GM19324 (cell line): Measurements from ENCODE around the gene DGKD.

ENCODE experiments used
- ATAC-seq: cut with Tn5 transposase; IDR thresholded peaks from one replicate; pipeline ENCODE4 v1.9.1; 2021; ENCODE audit warnings: mild to moderate bottlenecking, moderate library complexity; ENCODE audit not compliant: unreplicated experiment, low FRiP score

The DGKD gene

GRCh38 chr2:233489666-233490065, 135.4 kb downstream of the DGKD start:
- ATAC-seq = no peak

DNA sequence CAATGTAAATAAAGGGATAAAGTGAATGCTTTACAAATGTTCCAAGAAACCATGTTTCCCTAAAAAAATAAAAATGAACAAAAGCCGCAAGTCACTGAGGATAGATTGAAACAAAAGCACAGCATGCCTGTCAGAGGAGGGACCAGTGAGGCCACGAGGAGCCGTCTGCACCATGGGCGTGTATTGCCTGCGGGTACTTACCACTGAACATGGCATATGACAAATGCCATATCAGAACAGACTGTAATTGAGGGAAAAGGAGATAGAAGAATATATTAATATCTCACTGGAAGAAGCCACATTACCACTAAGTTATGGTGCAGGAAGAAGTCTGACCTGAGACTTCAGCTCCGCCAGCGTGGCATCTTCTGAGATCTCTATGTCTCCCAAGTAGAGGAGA, 136.5 kb downstream of the DGKD start:
- ATAC-seq = no peak

GRCh38 chr2:233491326-233491725, 137.0 kb downstream of the DGKD start:
- ATAC-seq = no peak

DNA sequence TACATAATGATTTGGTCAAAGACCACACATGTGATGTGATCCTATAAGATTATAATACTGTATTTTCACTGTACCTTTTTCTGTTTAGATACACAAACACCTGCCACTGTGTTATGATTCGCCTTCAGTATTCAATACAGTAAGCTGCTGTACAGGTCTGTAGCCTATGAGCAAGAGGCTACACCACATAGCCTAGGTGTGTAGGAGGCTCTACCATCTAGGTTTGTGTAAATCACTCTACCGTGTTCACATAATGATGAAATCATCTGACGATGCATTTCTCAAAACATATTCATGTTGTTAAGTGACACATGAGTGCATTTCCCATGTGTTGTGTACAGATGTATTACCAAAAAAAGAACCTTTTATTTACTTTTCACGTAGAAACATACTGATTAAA, 137.8 kb downstream of the DGKD start:
- no peak for ATAC-seq

GRCh38 chr2:233492751-233493150, 138.5 kb downstream of the DGKD start:
- no peak for ATAC-seq

DNA sequence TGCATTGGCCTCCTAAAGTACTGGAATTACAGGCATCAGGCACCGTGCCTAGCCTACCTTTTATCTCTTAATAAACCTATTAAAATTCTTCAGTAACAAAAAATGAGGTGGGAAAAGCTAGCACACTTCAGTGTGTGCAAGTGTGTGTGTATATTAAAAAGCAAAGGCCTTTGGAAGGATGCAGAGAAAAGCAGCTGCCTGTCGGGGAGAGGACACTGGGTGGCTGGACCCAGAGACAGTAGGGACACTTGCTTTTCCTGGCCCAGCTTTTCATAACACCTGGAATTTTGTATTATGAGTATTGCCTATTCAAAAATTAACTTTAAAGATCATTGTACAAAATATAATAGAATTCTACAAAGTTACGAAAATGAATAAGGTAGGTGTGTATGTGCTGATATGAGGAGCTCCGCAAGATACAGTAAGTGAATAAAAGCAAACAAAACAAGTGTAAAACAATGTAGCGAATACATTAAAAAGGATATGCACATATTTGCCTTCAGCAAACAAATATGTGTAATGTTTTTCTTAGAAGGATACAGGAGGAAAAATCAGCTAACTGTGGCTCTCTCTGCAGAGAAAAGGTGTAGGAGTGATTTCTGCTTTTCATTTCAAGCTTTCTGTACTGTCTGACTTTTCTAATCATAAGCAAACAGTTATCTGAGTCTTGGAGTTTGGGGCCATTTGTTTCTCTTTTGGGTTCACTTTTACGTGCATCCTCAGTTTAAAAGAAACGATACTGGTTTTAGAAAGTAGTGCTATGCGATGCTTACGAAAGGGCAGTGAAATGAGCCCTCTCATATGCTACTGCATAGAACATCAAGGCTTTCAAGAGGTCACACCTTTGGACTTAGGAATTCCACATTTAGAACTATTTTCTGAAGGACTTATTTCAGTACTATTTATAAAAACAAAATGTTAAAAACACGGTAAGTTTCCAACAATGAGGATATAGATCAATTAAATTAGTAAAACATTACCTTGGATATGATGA, 141.5 kb downstream of the DGKD start:
- ATAC-seq = no peak

DNA sequence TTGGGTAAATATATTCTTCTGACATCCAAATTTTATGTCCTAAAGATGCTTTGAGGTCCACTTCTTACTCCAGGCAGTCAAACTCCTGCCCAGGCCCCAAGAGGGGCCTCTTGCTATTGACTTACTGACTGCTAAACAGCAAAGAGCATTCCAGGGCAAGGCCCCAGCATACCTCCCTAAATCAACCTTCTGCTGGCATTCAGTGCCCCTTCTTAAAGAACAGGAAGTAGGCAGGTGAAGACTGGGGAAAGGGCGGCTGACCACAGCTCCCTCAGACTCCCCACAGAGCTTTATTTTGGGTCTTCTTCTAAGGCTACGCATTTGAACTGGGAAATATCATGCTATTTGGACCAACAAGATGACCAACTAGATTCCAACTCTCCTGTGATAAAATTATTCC, 143.4 kb downstream of the DGKD start:
- no peak for ATAC-seq

DNA sequence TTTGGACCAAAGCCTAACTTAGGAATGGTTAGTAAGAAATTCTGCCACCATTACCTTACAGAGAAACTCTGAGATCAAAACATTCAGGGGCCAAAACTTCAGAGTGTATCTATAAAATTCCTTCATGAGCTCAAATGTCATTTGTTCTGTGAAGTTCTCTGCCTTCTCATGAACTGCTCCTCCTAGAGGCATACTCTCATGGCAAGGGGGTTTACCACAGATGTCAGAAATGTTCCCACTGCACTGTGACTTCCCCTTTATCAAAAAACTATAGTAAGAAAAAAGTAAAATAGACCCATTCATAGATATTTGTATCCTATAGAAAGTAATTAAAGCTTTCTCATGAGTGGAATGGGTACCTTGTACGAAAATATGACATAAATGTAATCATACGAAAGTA, 143.8 kb downstream of the DGKD start:
- no peak for ATAC-seq

DNA sequence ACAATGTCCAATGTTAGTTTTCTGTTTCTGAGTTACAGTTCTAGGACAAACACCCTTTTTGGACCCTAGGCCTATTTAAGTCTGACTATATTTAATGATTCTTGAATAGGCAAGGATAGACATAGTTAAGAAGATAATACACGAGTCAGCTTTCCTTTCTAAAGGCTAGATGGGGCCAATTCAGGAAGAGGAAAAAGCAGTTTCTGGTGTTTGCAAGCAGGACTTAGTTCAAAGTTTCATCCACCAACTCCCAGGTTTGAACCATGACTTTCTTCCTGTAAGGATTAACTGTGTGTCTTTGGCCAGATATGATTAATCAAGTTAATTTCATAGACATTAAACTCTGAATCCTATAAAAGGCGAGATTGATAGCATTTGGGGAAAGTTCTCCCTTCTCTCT, 145.6 kb downstream of the DGKD start:
- ATAC-seq = no peak

DNA sequence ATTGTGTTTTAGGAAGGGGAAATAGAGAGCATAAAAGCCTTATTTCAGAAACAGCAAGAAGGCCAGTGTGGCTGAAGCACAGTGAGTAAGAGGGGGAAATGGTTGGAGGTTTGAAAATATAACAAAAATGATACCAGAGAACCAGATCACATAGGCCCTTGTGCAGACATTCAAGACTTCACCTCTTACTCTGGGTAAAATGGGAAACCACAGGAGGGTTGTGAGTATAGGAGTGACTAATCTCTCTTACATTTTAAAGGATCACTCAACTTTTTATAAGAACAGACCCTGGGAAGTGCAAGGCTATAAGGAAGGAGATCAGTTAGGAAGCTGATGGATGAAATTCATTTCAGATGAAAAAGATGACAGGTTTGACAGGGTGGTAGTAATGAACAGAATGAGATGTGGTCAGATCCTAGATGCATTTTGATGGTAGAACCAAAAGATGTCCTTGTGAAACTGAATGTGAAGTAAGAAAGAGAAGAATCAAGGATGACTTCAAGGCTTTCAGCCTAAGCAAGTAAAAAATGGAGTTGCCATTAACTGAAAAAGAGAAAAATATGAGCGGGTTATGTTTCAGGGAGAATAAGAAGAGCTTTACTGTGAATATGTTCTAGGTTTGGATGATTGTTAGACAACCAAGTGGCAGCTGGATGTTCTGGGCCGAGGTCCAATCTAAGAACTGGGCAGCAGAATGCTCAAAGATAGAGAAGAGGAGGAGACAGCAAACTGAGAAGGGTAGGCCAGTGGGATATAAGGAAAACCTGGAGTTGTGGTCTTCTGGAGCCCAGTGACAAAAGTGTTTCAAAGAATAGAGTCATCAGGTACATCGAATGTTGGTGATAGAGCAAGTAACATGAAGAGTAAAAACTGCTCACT, 147.1 kb downstream of the DGKD start:
- no peak for ATAC-seq

DNA sequence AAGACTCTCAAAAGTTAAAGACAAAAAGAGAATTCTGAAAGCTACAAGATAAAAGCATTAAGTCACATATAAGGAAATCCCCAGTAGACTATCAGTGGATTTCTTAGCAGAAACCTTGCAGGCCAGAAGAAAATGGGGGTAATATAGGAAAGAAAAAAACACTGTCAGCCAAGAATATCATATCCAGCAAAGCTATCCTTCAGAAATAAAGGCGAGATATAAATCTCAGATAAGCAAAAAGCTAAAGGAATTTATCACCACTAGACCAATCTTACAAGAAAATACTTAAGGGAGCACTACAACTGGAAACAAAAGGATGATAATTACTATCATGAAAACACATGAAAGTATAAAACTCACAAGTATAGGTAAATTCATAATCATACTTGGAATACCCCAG, 149.2 kb downstream of the DGKD start:
- no peak for ATAC-seq

- no peak for ATAC-seq
These were observed 149.8 kb downstream of the DGKD start for GRCh38 chr2:233503947-233504637.

GRCh38 chr2:233513953-233514655, 159.8 kb downstream of the DGKD start:
- ATAC-seq = peak; percentile 63

DNA sequence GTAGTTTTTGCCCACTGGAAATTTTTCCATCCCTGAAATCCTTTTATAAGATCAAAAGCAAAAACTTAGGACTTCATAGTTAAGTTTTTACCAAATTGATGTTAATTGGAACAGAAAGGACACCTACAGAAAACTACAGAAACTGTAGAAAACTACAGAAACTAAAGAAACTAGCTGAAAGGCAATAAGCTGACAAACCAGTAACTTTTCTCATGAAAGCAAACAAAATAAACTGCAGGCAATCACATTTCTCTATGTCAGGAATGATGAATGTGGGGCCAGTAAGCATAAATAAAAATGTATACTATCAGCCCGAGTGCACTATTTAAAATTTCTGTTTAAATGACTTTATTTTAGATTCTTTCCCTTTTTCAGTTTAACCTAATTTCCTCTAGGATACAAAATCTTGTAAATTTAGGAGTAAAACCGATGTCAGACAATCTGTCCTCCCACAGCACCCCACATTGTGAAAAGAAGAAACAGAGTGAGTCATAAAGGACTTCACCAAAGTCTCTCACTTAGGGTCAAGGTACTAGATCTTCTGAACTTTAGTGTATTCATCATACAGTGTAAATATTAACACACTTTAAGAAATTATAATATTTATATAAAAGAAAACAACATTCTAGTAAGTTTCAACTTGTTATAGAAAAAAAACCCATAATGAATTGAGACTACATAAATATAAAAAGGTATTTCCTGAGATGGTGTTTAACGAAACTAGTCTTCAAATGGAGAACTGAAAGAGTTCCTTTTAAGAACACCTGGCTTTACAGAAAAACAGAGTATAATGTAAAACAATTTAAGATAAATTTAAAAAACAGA, 165.7 kb downstream of the DGKD start:
- peak; percentile 75 for ATAC-seq
